ENCODE measurements around the gene ITPRID2.

ITPRID2 gene

GRCh38 chr2:181891258-181891965 lies at the start of gene ITPRID2:
Gene ITPRID2 (plus strand): TSS chr2:181891730. CDS start chr2:181892067, 337 bp downstream.
- DNase-seq = no peak

GRCh38 chr2:181844551-181845290 lies 46.8 kb upstream of the ITPRID2 start:
- DNase-seq = no peak

GRCh38 chr2:181846399-181847197 lies 44.9 kb upstream of the ITPRID2 start:
- no peak for DNase-seq

DNA sequence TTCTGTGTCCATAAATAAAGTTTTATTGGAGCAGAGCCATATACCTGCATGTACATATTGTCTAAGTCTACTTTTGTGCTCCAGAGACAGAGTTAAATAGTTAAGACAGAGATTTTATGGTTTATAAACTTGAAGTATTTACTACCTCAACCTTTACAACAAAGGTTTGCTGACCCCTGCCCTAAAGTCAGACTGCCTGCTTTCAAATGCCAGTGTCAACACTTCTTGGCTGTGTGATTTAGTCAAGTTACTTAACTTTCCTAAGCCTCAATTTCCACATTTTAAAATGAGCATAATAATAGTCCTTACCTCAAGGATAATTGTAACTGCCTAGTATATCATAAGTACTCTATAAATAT lies 44.4 kb upstream of the ITPRID2 start:
- DNase-seq = no peak

- DNase-seq = no peak
Measured at GRCh38 chr2:181847702-181848101, 43.8 kb upstream of the ITPRID2 start.

GRCh38 chr2:181848261-181848886 lies 43.2 kb upstream of the ITPRID2 start:
- peak; percentile 11 for DNase-seq

GRCh38 chr2:181849601-181850000 lies 41.9 kb upstream of the ITPRID2 start:
- DNase-seq = no peak

DNA sequence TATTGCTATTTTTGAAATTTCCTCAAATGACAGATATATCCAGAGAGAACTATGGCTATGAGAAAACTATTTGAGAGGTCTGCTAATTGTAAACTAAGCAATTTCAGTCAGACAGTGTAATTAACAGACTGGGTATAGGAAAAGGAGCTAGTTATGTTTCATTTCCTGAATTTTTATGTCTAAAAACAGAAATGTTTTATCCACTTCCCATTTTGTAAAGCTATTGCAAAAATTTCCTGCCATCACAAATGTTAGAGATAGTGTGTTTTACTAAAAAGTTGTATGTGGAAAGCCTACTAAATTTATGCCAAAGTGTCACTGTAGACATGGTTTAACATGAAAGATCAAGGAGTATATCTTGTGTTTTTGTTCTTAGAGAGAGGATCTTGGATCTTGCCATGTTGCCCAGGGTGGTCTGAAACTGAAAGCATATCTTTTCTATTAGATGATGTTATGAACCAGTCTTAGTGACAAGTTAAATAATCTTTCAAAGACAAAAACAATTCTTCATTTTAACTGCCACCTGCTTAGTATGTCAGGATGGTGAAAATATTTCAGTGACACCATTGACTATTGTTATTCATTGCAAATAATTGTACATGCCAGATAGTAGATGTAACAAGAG lies 40.5 kb upstream of the ITPRID2 start:
- DNase-seq = no peak

DNA sequence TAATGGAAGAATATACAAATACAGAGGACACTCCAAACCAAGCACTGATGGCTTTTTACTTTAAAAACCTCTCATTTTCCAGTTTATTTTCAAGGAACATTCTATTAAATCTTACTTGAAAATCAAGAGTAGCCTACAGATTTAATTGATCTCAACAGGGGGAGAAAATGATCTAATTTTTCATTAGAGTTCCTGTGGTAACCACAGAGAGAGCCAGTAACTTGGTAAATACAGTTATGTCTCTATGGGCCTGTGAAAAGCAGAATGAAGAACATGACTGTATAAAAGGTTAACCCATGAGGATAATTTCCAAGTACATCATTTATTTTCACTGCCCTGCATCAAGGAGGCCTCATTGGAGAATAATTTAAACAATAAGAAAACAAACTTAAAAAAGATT lies 39.8 kb upstream of the ITPRID2 start:
- DNase-seq = no peak

GRCh38 chr2:181853696-181854095 lies 37.8 kb upstream of the ITPRID2 start:
- DNase-seq = no peak

DNA sequence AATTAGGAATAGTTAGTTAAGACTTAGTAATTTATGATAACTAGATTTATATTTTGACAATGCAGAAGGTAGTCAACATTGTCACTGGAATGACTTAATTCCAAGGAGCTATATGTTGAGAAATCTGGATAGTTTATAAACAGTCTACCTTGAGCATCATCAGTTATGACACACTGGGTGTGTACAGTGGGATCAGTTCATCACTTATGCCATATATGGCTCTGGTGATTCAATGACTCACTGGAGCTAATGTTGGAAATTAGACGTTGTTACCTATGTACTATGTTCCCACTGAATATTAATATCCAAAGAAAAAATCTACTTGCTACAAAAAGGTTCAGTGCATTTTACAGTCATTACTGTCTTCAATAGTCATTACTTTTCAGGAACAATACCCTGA lies 34.0 kb upstream of the ITPRID2 start:
- no peak for DNase-seq

DNA sequence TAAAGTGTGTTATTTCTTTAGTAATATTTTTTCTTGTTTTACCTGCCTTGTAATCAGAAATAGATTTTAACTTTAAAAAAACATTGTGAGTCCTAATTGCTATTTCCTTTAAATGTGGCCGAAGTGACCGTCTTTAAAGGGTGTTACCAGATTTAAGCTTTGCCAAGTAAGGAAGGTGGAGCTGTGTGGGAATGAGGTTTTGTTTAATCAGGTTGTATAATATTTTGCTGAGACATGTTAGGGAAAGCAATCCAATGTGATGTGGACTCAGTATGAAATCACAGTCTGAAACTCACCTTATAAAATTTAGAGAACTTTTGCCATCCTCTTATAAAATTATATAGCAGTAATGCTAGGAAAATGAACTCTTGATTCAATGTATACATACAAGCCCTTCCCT lies 32.9 kb upstream of the ITPRID2 start:
- no peak for DNase-seq

DNA sequence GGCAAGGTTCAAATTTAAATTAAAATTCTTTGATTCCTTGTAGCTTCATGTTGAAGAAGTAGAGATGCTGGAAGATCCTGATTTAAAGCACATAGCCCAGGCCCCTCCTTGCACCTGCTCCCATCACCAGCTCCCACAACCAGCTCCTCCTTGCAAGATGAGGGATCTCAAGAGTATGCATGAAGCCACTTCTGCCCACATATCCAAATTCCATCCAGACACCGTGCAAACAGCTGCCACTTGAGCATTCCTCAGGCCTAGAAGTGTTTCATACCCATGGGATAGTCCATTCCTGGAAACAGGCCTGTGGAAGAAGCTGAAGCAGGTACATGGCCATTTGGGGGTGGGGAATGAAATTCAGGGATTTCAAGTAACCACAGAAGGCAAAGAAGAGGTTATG lies 32.4 kb upstream of the ITPRID2 start:
- no peak for DNase-seq

DNA sequence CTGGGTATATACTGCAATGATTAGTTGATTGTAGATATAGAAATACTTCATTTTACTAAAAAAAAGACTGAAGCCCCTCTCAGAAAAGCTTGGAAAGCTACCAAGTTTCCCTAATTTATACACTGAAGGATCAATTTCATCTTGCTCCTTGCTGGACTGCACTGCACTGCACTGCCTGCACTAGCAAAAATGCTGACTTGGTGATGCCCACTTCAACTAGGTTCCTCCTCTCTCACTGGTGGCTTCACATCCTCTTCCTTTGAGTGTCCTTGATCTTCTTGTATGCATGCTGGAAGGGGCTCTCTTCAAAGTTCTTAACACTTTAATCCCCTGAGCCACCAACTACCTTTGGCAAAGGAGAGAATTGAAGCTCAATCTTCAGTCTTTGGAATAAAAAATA lies 31.7 kb upstream of the ITPRID2 start:
- no peak for DNase-seq

GRCh38 chr2:181861379-181861778 lies 30.2 kb upstream of the ITPRID2 start:
- DNase-seq = no peak

- no peak for DNase-seq
Measured at GRCh38 chr2:181862583-181863281, 28.8 kb upstream of the ITPRID2 start.

DNA sequence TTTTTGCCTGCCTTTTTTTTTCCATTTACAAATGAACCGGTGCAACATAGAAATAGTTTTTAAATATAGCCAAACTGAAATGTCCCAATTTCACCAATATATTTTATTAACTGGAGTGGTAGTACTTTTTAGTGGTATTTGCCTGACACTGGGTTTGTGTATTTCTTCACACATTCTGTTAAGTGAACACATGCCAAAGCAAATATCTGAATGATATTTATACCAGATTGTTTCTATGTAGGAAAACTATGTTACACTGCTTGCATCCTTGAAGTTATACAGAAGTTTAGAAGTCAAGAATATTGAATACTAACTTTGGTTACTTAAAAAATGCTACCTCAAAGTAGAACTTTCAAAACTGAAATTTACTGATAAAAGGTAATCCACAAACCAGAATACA lies 19.4 kb upstream of the ITPRID2 start:
- no peak for DNase-seq

DNA sequence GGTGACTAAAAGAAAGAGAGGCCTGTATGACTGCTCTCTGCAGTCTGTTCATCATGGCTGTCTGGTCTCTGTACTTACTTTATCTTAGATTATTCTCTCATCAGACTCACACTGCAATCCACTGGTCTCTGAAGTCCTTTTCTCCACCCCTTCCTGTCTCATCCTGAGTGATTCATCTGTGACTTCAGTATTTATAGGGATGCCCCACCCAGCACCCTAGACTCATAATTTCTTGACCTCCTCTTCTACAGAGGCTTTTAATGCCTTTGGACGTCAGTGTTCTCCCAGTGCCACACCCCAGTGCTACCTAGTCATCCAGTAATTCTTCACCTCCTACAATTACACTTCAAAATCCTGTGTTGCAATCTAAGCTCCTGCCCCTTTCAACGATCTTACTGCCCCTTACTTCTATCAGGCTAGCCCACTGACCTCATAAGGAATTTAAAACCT lies 14.9 kb upstream of the ITPRID2 start:
- no peak for DNase-seq

GRCh38 chr2:181877181-181877664 lies 14.3 kb upstream of the ITPRID2 start:
- DNase-seq = no peak

- no peak for DNase-seq
Measured at GRCh38 chr2:181878448-181878847, 13.1 kb upstream of the ITPRID2 start.

DNA sequence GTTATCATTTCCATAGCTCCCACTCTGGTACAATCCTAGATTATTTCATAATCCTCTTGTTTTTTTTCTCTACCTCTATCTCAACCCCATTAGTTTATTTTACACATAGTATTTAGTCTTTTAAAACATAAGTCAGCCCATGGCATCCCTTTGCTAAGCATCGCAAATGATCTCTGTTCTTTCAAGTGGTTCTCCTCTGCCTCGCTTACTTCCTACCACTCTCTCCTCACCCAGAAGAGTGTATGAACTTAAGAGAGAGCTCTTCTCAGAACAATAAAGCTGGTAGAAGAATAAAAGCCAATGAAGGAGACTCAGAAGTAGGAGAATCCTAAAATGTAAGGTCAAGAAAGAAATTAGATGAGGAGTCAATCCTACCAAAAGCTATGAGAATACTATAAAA lies 12.2 kb upstream of the ITPRID2 start:
- DNase-seq = no peak

Data from NCI-H1436 treated with DMSO at 0.1 percent for 48 hours (cell line).